Adrenal gland (tissue), 5 donors: ENCODE measurements around the gene ARSI.

ENCODE experiments used
- CTCF ChIP-seq, 6 experiments: fragments of 450-650 bp in 4 of 6; fragments of 200-600 bp in 2 of 6; sonication (generic) in 1 of 6; IDR thresholded peaks; 1 replicate in 5 of 6; 2 replicates in 1 of 6; pipeline versions ENCODE4 v1.5.1 to v1.8.0; 2016 to 2021; ENCODE audit warnings: antibody characterized with exemption in 6 of 6, mild to moderate bottlenecking in 2 of 6, moderate library complexity in 1 of 6
- POLR2A ChIP-seq, 2 donors: fragments of 450-650 bp; IDR thresholded peaks; one replicate each; pipeline ENCODE4 v1.6.1; 2017; ENCODE audit warnings: antibody characterized with exemption in 2 of 2, mild to moderate bottlenecking in 2 of 2, moderate library complexity in 1 of 2
- donor health status: DM: no; HTN: no; CAD: no.

GRCh38 chr5:150301901-150302300 is 804 bp downstream of the ARSI start:
- TF ChIP-seq CTCF (IDR thresholded peaks at IDR 0.05) (no peak), POLR2A (IDR thresholded peaks at IDR 0.05) (no peak)
